Caco-2 (cell line): ENCODE data around the gene PCNX1. TPM values are rescaled to one million over a fixed set of nuclear protein-coding genes. Genes with fewer than 3 reads are reported as not detected.
"Not testable (repeated sequence)": the region's sequence is repeated elsewhere in the genome, so short reads cannot be mapped to it uniquely, and the experiment has no call there.

Source experiments
- BruUV-seq: library from RNA; stranded (reverse); fragments of 400-500 nt; replicated peaks from 2 replicates; lab custom pipeline; 2021; lab: Mats Ljungman, UMichigan
- CTCF ChIA-PET: fragments of 300-600 bp; sonication (Branson Sonifier 250); formaldehyde crosslinking; loops from one replicate; lab custom pipeline; 2022; ENCODE audit warnings: antibody characterized with exemption; lab: Charles Lee
- POLR2A ChIA-PET: fragments of 300-600 bp; sonication (Branson Sonifier 250); formaldehyde crosslinking; loops from one replicate; lab custom pipeline; 2022; ENCODE audit warnings: antibody characterized with exemption; lab: Charles Lee
- DNase-seq, 2 experiments: peaks; one replicate each; pipeline versions ENCODE4 v3.0.0 to v3.0.0-alpha.2; 2020 to 2022
- H3K27me3 ChIP-seq: replicated peaks from 2 replicates; pipeline ENCODE4 v1.6.0; 2011; ENCODE audit warnings: low read length; ENCODE audit not compliant: control insufficient read depth, insufficient read depth
- H3K36me3 ChIP-seq: 2 replicates; pipeline ENCODE4 v1.5.1; 2011; ENCODE audit warnings: low read length; ENCODE audit not compliant: control insufficient read depth, insufficient read depth
- H3K4me1 ChIP-seq: fragments of 250-450 bp; sonication (Bioruptor Pico); 2 replicates; pipeline ENCODE4 v1.5.1; 2020; ENCODE audit warnings: mild to moderate bottlenecking
- H3K4me3 ChIP-seq: 2 replicates; pipeline ENCODE4 v1.5.1; 2011; ENCODE audit warnings: low read depth, mild to moderate bottlenecking, control low read depth, low read length
- H3K9me3 ChIP-seq: fragments of 250-450 bp; sonication (Bioruptor Pico); 2 replicates; pipeline ENCODE4 v1.5.1; 2020; ENCODE audit warnings: mild to moderate bottlenecking, moderate library complexity
- H3K27ac Mint-ChIP-seq: one replicate; pipeline ENCODE4 v1.8.0; 2022; ENCODE audit warnings: mixed read lengths; ENCODE audit not compliant: unreplicated experiment
- H3K27me3 Mint-ChIP-seq: one replicate; pipeline ENCODE4 v1.8.0; 2022; ENCODE audit warnings: mixed read lengths; ENCODE audit not compliant: insufficient read depth, unreplicated experiment
- H3K36me3 Mint-ChIP-seq: one replicate; pipeline ENCODE4 v1.8.0; 2022; ENCODE audit warnings: mild to moderate bottlenecking, mixed read lengths; ENCODE audit not compliant: insufficient read depth, unreplicated experiment
- H3K4me1 Mint-ChIP-seq: one replicate; pipeline ENCODE4 v1.8.0; 2022; ENCODE audit warnings: low read depth, mixed read lengths; ENCODE audit not compliant: unreplicated experiment
- H3K4me3 Mint-ChIP-seq: one replicate; pipeline ENCODE4 v1.8.0; 2022; ENCODE audit warnings: mild to moderate bottlenecking, moderate library complexity, mixed read lengths; ENCODE audit not compliant: unreplicated experiment
- H3K9me3 Mint-ChIP-seq: one replicate; pipeline ENCODE4 v1.8.0; 2022; ENCODE audit warnings: mixed read lengths; ENCODE audit not compliant: unreplicated experiment
- intact Hi-C: fragments of 100-400 bp; cut with micrococcal nuclease; formaldehyde crosslinking; loops from one replicate; pipeline ENCODE4 v1.10.0; 2022; ENCODE audit not compliant: unreplicated experiment
- total RNA-seq: library from RNA; stranded (reverse); gene quantifications from 2 replicates; pipeline ENCODE4 v1.2.3, GENCODE V29; 2022
- TF ChIP-seq, protein P1 (sequence below), 2 experiments: fragments of 200-600 bp in 1 of 2; IDR thresholded peaks; 1 replicate in 1 of 2; 2 replicates in 1 of 2; pipeline versions ENCODE4 v1.5.1 to v1.8.0; 2011 to 2022; ENCODE audit warnings: antibody characterized with exemption in 1 of 2, control low read depth in 1 of 2, inconsistent platforms in 1 of 2, low read depth in 1 of 2, low read length in 1 of 2, mild to moderate bottlenecking in 1 of 2, moderate library complexity in 1 of 2; ENCODE audit not compliant: insufficient read depth in 1 of 2, severe bottlenecking in 1 of 2, unreplicated experiment in 1 of 2

Gene PCNX1
- total RNA-seq, 1 experiment from 2014 or later: 29.0 TPM

DNA sequence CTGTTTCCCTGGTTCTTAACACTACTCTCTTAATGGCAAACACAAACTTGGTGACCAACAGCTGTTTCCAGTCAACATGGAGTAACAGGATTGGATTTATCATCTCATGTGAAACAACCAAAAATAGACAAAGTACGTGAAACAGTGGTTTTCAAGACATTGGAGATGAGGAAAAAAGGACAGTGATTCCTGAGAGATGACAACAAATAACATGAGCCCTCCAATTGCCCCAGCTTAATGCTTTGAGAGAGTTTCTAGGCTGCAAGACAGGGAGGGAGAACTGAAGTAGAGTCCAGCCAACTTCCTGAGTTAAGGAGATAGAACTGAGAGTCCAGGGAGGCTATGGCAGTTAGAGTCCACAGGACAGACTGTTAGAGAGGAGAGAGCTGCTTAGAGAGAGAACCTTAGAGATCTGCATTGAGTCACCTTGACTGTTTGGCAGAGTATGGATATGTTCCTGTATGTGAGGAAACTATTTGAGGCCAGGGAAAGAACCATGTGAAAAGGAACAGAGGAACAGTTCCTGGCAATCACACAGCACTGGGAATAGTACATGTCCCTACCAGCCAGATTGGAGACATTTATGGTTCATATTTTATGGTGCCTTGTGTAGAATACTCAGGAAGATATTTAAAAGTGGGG lies 106.4 kb downstream of the PCNX1 start:
- Mint-ChIP-seq H3K4me3 (no peak overlapping the region), H3K4me1 (peaks cover 5% of the 10 kb centered on the region), H3K36me3 (peaks cover 33% of the 10 kb centered on the region), H3K27me3 (no peaks in the 10 kb centered on the region), H3K27ac (no peak overlapping the region), H3K9me3 (no peaks in the 10 kb centered on the region)
- ChIA-PET POLR2A (no interaction called here), CTCF (no interaction called here)
- H3K9me3 ChIP-seq: no peaks in the 10 kb centered on the region
- no peaks in the 10 kb centered on the region; the same call in 1 of the 2 replicates for H3K36me3 ChIP-seq
- no peaks in the 10 kb centered on the region for H3K4me1 ChIP-seq
- no peak for DNase-seq
- BruUV-seq: no TSS peak
- intact Hi-C loops: no loop called here
- TF ChIP-seq, protein P1, sequence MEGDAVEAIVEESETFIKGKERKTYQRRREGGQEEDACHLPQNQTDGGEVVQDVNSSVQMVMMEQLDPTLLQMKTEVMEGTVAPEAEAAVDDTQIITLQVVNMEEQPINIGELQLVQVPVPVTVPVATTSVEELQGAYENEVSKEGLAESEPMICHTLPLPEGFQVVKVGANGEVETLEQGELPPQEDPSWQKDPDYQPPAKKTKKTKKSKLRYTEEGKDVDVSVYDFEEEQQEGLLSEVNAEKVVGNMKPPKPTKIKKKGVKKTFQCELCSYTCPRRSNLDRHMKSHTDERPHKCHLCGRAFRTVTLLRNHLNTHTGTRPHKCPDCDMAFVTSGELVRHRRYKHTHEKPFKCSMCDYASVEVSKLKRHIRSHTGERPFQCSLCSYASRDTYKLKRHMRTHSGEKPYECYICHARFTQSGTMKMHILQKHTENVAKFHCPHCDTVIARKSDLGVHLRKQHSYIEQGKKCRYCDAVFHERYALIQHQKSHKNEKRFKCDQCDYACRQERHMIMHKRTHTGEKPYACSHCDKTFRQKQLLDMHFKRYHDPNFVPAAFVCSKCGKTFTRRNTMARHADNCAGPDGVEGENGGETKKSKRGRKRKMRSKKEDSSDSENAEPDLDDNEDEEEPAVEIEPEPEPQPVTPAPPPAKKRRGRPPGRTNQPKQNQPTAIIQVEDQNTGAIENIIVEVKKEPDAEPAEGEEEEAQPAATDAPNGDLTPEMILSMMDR (IDR thresholded peaks at IDR 0.05; ENCODE audit: insufficient read depth in 1 of 2, low read depth in 1 of 2, low read length in 1 of 2, severe bottlenecking in 1 of 2, unreplicated experiment in 1 of 2): no peak
- no peaks in the 10 kb centered on the region for H3K27me3 ChIP-seq
- no peak overlapping the region for H3K4me3 ChIP-seq

DNA sequence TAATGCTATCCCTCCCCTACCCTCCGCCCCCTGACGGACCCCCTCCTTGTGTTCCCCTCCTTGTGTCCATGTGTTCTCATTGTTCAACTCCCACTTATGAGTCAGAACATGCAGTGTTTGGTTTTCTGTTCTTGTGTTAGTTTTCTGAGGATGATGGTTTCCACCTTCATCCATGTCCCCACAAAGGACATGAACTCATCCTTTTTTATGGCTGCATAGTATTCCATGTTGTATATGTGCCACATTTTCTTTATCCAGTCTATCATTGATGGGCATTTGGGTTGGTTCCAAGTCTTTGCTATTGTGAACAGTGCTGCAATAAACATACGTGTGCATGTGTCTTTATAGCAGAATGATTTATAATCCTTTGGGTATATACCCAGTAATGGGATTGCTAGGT lies 112.7 kb downstream of the PCNX1 start:
- H3K4me1 ChIP-seq, intact Hi-C loops, H3K4me3 Mint-ChIP-seq, H3K4me3 ChIP-seq, H3K36me3 ChIP-seq, POLR2A ChIA-PET, CTCF ChIA-PET, DNase-seq, H3K27ac Mint-ChIP-seq, BruUV-seq, H3K9me3 Mint-ChIP-seq, H3K27me3 Mint-ChIP-seq, H3K27me3 ChIP-seq, H3K9me3 ChIP-seq: not testable (repeated sequence)
- Mint-ChIP-seq H3K36me3 (peaks cover 37% of the 10 kb centered on the region), H3K4me1 (peaks cover 16% of the 10 kb centered on the region)

DNA sequence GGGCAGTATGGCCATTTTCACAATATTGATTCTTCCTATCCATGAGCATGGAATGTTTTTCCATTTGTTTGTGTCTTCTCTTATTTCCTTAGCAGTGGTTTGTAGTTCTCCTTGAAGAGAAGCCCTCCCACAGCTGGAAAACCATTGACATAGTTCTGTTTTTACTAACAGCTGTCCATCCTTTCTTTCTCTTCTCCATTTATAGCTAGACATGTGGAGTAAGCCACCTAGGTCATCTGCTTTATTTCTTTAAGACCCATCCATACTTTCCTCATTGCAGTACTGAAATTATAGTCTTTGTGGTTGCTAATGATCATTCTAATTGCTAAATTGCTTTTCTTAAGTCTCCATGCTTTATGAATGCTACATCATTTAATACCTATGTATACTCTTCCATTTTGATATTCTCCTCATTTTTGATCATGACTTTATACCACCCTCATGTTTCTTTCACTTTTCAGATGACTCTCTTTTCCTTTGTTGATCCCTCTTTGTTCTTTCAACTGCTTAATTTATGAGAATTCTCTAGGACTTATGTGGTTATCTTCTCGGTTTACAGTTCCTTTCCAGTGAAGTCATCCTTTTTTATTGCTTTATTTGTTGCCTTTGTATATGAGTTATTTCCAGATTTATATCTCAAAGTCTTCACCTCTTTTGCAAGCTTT lies 114.2 kb downstream of the PCNX1 start:
- POLR2A ChIA-PET: no interaction called here
- BruUV-seq: no TSS peak
- no peak for DNase-seq

More for the DNA sequence above, 114.2 kb downstream of the PCNX1 start:
- Mint-ChIP-seq H3K27me3 (no peaks in the 10 kb centered on the region), H3K4me1 (peaks cover 12% of the 10 kb centered on the region), H3K27ac (no peak overlapping the region), H3K4me3 (no peak overlapping the region), H3K36me3 (peaks cover 30% of the 10 kb centered on the region), H3K9me3 (peaks cover 8% of the 10 kb centered on the region)
- no peaks in the 10 kb centered on the region for H3K36me3 ChIP-seq
- intact Hi-C loops: no loop called here
- H3K27me3 ChIP-seq: no peaks in the 10 kb centered on the region
- H3K4me3 ChIP-seq: no peak overlapping the region
- peaks cover 9% of the 10 kb centered on the region; the same call in 1 of the 2 replicates for H3K4me1 ChIP-seq
- no peaks in the 10 kb centered on the region for H3K9me3 ChIP-seq
- TF ChIP-seq, protein P1 (IDR thresholded peaks at IDR 0.05; ENCODE audit: insufficient read depth in 1 of 2, low read depth in 1 of 2, low read length in 1 of 2, severe bottlenecking in 1 of 2, unreplicated experiment in 1 of 2): no peak
- CTCF ChIA-PET: no interaction called here
